K562 (cell line): ENCODE results near the gene ASZ1. TPM values are rescaled to one million over a fixed set of nuclear protein-coding genes. Genes with fewer than 3 reads are reported as not detected.

Experiments
- BHLHE40 ChIP-seq: IDR thresholded peaks from 2 replicates; pipeline ENCODE4 v1.6.1; 2011; ENCODE audit warnings: low read length, improper control_type of control experiment
- GTF2E2 ChIP-seq: fragments of 200-800 bp; sonication (Bioruptor generic); IDR thresholded peaks from 2 replicates; pipeline ENCODE4 v1.6.1; 2016; ENCODE audit warnings: missing genetic modification characterization, missing compliant biosample characterization
- MBD2 ChIP-seq: sonication (generic); IDR thresholded peaks from 2 replicates; pipeline ENCODE4 v1.6.1; 2016; ENCODE audit warnings: low read depth, borderline replicate concordance
- MCM5 ChIP-seq: fragments of 450-650 bp; IDR thresholded peaks from 2 replicates; pipeline ENCODE4 v1.6.1; 2016; ENCODE audit warnings: low read depth
- NCOA1 ChIP-seq: fragments of 450-650 bp; IDR thresholded peaks from 2 replicates; pipeline ENCODE4 v1.6.1; 2016; ENCODE audit warnings: low read depth
- NCOA6 ChIP-seq: fragments of 450-650 bp; IDR thresholded peaks from 2 replicates; pipeline ENCODE4 v1.6.1; 2017; ENCODE audit warnings: mild to moderate bottlenecking
- ZEB2 ChIP-seq: fragments of 450-650 bp; IDR thresholded peaks from 2 replicates; pipeline ENCODE4 v1.6.1; 2016
- polyA plus RNA-seq, 8 experiments: library from polyadenylated mRNA; depleted of rRNA in 4 of 8; stranded (reverse) in 5 of 8; unstranded in 3 of 8; fragments of >200 nt; fragmentation: Nextera tagmentation in 2 of 8; fragmentation: Illumina TruSeq in 1 of 8; extraction: Ambion mirVana in 2 of 8; extraction: Trizol in 1 of 8; gene quantifications; 2 replicates each; pipeline versions ENCODE4 v1.2.1 to v1.2.3, GENCODE V29; 2011 to 2014; ENCODE audit warnings: inconsistent platforms in 1 of 8, missing spikeins in 1 of 8
- total RNA-seq, 7 experiments: library from RNA; depleted of rRNA in 6 of 7; stranded (reverse); fragments of >200 nt in 6 of 7; fragmentation: Illumina TruSeq in 2 of 7; extraction: Trizol in 2 of 7; gene quantifications; 2 replicates each; pipeline versions ENCODE4 v1.2.1 to v1.2.3, GENCODE V29; 2011 to 2021; ENCODE audit warnings: low replicate concordance in 1 of 7
- TF ChIP-seq, protein P1 (sequence below): fragments of 450-650 bp; IDR thresholded peaks from 2 replicates; pipeline ENCODE4 v1.6.1; 2016; ENCODE audit warnings: borderline replicate concordance
- TF ChIP-seq, protein P2 (sequence below): fragments of 450-650 bp; IDR thresholded peaks from 2 replicates; pipeline ENCODE4 v1.6.1; 2016; ENCODE audit warnings: antibody characterized with exemption
- TF ChIP-seq, protein P3 (sequence below): fragments of 450-650 bp; IDR thresholded peaks from 2 replicates; pipeline ENCODE4 v1.6.1; 2017; ENCODE audit warnings: antibody characterized with exemption, mild to moderate bottlenecking
- TF ChIP-seq, protein P4 (sequence below): fragments of 250-450 bp; sonication (Bioruptor Pico); IDR thresholded peaks from 2 replicates; pipeline ENCODE4 v1.8.0; 2021; ENCODE audit warnings: moderate library complexity, mild to moderate bottlenecking, inconsistent platforms

ASZ1 gene
- total and polyA plus RNA-seq, 9 of the 15 experiments (the other 6 are each of a cell fraction or from before 2014, with no cell fraction given) = not detected

DNA sequence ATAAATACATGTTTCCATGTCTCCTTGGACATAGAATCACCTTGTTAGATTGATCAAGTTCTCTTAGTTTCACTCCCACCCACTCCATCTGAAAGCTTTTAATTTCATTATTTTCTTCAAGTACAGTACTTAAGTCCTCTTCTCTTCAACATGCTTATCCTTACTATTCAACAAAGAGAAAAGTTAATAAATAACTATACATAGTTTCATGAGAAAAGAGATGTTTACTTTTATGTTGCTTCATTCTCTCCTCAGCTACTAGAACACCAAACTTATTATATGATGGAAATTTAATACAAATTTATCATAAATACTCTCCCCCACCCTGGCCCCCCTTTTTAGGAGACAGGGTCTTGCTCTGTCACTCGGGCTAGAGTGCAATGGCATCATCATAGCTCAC lies 33.5 kb downstream of the ASZ1 start (continued):
- TF ChIP-seq, protein P1, sequence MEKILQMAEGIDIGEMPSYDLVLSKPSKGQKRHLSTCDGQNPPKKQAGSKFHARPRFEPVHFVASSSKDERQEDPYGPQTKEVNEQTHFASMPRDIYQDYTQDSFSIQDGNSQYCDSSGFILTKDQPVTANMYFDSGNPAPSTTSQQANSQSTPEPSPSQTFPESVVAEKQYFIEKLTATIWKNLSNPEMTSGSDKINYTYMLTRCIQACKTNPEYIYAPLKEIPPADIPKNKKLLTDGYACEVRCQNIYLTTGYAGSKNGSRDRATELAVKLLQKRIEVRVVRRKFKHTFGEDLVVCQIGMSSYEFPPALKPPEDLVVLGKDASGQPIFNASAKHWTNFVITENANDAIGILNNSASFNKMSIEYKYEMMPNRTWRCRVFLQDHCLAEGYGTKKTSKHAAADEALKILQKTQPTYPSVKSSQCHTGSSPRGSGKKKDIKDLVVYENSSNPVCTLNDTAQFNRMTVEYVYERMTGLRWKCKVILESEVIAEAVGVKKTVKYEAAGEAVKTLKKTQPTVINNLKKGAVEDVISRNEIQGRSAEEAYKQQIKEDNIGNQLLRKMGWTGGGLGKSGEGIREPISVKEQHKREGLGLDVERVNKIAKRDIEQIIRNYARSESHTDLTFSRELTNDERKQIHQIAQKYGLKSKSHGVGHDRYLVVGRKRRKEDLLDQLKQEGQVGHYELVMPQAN = no peak
- TF ChIP-seq BHLHE40 (no peak), MBD2 (no peak), NCOA1 (no peak), MCM5 (no peak), ZEB2 (no peak), NCOA6 (no peak), GTF2E2 (tag) (no peak)
- TF ChIP-seq, protein P2, sequence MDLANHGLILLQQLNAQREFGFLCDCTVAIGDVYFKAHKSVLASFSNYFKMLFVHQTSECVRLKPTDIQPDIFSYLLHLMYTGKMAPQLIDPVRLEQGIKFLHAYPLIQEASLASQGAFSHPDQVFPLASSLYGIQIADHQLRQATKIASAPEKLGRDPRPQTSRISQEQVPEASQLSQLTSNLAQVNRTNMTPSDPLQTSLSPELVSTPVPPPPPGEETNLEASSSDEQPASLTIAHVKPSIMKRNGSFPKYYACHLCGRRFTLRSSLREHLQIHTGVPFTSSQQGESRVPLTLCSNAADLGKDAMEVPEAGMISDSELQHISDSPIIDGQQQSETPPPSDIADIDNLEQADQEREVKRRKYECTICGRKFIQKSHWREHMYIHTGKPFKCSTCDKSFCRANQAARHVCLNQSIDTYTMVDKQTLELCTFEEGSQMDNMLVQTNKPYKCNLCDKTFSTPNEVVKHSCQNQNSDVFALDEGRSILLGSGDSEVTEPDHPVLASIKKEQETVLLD = no peak
- TF ChIP-seq, protein P3, sequence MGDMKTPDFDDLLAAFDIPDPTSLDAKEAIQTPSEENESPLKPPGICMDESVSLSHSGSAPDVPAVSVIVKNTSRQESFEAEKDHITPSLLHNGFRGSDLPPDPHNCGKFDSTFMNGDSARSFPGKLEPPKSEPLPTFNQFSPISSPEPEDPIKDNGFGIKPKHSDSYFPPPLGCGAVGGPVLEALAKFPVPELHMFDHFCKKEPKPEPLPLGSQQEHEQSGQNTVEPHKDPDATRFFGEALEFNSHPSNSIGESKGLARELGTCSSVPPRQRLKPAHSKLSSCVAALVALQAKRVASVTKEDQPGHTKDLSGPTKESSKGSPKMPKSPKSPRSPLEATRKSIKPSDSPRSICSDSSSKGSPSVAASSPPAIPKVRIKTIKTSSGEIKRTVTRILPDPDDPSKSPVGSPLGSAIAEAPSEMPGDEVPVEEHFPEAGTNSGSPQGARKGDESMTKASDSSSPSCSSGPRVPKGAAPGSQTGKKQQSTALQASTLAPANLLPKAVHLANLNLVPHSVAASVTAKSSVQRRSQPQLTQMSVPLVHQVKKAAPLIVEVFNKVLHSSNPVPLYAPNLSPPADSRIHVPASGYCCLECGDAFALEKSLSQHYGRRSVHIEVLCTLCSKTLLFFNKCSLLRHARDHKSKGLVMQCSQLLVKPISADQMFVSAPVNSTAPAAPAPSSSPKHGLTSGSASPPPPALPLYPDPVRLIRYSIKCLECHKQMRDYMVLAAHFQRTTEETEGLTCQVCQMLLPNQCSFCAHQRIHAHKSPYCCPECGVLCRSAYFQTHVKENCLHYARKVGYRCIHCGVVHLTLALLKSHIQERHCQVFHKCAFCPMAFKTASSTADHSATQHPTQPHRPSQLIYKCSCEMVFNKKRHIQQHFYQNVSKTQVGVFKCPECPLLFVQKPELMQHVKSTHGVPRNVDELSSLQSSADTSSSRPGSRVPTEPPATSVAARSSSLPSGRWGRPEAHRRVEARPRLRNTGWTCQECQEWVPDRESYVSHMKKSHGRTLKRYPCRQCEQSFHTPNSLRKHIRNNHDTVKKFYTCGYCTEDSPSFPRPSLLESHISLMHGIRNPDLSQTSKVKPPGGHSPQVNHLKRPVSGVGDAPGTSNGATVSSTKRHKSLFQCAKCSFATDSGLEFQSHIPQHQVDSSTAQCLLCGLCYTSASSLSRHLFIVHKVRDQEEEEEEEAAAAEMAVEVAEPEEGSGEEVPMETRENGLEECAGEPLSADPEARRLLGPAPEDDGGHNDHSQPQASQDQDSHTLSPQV = no peak
- TF ChIP-seq, protein P4, sequence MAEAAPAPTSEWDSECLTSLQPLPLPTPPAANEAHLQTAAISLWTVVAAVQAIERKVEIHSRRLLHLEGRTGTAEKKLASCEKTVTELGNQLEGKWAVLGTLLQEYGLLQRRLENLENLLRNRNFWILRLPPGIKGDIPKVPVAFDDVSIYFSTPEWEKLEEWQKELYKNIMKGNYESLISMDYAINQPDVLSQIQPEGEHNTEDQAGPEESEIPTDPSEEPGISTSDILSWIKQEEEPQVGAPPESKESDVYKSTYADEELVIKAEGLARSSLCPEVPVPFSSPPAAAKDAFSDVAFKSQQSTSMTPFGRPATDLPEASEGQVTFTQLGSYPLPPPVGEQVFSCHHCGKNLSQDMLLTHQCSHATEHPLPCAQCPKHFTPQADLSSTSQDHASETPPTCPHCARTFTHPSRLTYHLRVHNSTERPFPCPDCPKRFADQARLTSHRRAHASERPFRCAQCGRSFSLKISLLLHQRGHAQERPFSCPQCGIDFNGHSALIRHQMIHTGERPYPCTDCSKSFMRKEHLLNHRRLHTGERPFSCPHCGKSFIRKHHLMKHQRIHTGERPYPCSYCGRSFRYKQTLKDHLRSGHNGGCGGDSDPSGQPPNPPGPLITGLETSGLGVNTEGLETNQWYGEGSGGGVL (CRISPR knock-in tag) = no peak
